Amygdala (tissue), 56 donors: ENCODE measurements around the gene RAI1.

Experiments
- DNase-seq, 56 donors: peaks; one replicate each; lab custom pipeline; 2025; lab: John Stamatoyannopoulos, UW

Gene RAI1

GRCh38 chr17:17779015-17779611, 97.9 kb downstream of the RAI1 start:
- peak in 3 of 56 donors; percentile 27 to 50 (median 28) for DNase-seq

- DNase-seq = peak in 21 of 56 donors; percentile 19 to 75 (median 52)
These were observed 99.8 kb downstream of the RAI1 start for GRCh38 chr17:17780922-17781590.

GRCh38 chr17:17781591-17782496, 100.6 kb downstream of the RAI1 start:
- peak in 55 of 56 donors; percentile 25 to 92 (median 78) for DNase-seq

GRCh38 chr17:17782523-17783115, 101.4 kb downstream of the RAI1 start:
- DNase-seq = peak in 27 of 56 donors; percentile 44 to 88 (median 77)

GRCh38 chr17:17783116-17783824, 102.0 kb downstream of the RAI1 start:
- DNase-seq = peak in 40 of 56 donors; percentile 28 to 84 (median 62)

GRCh38 chr17:17783825-17784656, 102.8 kb downstream of the RAI1 start:
- peak in 49 of 56 donors; percentile 32 to 85 (median 63) for DNase-seq

- DNase-seq = peak in 19 of 56 donors; percentile 9 to 58 (median 35)
These were observed 103.5 kb downstream of the RAI1 start for GRCh38 chr17:17784657-17785267.

GRCh38 chr17:17785407-17785806, 104.1 kb downstream of the RAI1 start:
- peak in 11 of 56 donors; percentile 18 to 51 (median 28) for DNase-seq

GRCh38 chr17:17786998-17787397, 105.7 kb downstream of the RAI1 start:
- DNase-seq = no peak

GRCh38 chr17:17787568-17787967, 106.3 kb downstream of the RAI1 start:
- no peak for DNase-seq

- DNase-seq = no peak
These were observed 107.7 kb downstream of the RAI1 start for GRCh38 chr17:17788967-17789366.

GRCh38 chr17:17789410-17789809, 108.2 kb downstream of the RAI1 start:
- DNase-seq = no peak

GRCh38 chr17:17789828-17790636, 108.8 kb downstream of the RAI1 start:
- DNase-seq = no peak

GRCh38 chr17:17790637-17791464, 109.6 kb downstream of the RAI1 start:
- peak in 1 of 56 donors; percentile 27 for DNase-seq

GRCh38 chr17:17792037-17792550, 110.8 kb downstream of the RAI1 start:
- peak in 1 of 56 donors; percentile 48 for DNase-seq

- peak in 34 of 56 donors; percentile 29 to 79 (median 61) for DNase-seq
These were observed 111.5 kb downstream of the RAI1 start for GRCh38 chr17:17792551-17793377.
